GM12874 (cell line): Measurements from ENCODE around the gene PDAP1.

Experiments
- TF ChIP-seq, protein P1 (sequence below): IDR thresholded peaks from 2 replicates; pipeline ENCODE4 v1.5.1; 2011; ENCODE audit warnings: low read depth, mild to moderate bottlenecking, control low read depth, low read length, moderate library complexity; ENCODE audit not compliant: insufficient read depth

PDAP1 gene

DNA sequence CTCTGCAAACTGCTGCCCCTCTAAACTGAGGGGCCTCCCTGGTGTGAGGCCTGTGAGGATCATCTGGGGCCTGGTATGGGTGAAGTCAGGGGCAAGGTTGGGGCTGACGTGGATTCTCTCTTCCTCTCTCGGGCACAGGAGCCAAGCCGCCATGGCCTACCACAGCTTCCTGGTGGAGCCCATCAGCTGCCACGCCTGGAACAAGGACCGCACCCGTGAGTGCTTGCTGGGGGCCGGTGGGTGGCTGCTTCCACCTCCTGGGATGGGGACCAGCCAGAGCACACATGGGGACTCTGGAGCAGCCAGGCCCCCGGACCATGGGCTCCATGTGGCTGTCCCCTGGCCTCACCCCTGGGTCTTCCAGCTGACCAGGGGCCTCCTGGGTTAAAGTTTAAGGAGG, 22.8 kb downstream of the PDAP1 start:
- TF ChIP-seq, protein P1, sequence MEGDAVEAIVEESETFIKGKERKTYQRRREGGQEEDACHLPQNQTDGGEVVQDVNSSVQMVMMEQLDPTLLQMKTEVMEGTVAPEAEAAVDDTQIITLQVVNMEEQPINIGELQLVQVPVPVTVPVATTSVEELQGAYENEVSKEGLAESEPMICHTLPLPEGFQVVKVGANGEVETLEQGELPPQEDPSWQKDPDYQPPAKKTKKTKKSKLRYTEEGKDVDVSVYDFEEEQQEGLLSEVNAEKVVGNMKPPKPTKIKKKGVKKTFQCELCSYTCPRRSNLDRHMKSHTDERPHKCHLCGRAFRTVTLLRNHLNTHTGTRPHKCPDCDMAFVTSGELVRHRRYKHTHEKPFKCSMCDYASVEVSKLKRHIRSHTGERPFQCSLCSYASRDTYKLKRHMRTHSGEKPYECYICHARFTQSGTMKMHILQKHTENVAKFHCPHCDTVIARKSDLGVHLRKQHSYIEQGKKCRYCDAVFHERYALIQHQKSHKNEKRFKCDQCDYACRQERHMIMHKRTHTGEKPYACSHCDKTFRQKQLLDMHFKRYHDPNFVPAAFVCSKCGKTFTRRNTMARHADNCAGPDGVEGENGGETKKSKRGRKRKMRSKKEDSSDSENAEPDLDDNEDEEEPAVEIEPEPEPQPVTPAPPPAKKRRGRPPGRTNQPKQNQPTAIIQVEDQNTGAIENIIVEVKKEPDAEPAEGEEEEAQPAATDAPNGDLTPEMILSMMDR = no peak

DNA sequence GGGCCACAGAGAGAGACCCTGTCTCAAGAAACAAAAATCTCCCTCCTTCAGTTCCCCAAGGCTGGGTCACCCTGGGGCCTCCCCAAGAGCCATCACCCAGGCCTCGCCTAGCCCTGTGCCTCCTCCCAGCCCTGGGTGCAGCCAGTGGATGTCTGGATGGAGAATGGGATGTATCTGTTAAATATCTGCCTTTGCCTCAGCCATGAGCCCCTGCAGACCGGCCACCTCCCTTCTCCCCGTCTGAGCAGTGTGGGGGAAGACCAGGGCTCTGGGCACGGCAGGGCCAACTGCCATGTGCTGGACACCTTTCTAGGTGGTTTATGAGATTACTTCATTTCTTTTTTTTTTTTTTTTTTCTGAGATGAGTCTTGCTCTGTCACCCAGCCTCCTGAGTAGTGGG, 23.9 kb downstream of the PDAP1 start:
- TF ChIP-seq, protein P1 = no peak

DNA sequence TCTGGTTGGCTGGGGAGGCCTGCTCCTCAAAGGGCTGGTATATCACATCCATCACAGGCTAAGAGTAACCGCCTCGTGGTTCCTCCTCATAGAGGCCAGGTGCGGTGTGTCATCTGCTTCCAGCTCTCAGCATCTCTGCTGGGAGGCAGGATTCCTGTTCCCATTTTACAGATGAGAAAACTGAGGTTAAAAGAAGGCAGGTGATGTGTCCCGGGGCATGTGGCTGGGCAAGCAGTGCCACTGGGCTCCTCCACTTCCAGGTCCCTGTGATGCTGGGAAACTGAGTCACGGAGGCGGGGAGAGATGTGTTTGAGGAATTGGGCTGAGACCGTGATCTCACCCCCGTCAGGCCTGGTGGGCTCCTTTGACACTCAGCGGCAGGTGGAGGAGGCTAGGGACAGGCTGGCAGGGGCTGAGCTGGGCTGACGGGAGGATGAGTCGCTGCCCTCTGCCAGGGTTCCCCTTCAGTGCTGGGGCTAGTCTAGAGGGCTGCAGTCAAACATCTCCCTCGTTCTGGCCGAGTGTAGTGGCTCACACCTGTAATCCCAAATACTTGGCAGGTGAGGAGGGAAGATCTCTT, 24.5 kb downstream of the PDAP1 start:
- TF ChIP-seq, protein P1 = no peak

- TF ChIP-seq, protein P1 = no peak
These were observed 25.2 kb downstream of the PDAP1 start for GRCh38 chr7:99383203-99383602.

- TF ChIP-seq, protein P1 = no peak
These were observed 26.7 kb downstream of the PDAP1 start for GRCh38 chr7:99381664-99382075.

DNA sequence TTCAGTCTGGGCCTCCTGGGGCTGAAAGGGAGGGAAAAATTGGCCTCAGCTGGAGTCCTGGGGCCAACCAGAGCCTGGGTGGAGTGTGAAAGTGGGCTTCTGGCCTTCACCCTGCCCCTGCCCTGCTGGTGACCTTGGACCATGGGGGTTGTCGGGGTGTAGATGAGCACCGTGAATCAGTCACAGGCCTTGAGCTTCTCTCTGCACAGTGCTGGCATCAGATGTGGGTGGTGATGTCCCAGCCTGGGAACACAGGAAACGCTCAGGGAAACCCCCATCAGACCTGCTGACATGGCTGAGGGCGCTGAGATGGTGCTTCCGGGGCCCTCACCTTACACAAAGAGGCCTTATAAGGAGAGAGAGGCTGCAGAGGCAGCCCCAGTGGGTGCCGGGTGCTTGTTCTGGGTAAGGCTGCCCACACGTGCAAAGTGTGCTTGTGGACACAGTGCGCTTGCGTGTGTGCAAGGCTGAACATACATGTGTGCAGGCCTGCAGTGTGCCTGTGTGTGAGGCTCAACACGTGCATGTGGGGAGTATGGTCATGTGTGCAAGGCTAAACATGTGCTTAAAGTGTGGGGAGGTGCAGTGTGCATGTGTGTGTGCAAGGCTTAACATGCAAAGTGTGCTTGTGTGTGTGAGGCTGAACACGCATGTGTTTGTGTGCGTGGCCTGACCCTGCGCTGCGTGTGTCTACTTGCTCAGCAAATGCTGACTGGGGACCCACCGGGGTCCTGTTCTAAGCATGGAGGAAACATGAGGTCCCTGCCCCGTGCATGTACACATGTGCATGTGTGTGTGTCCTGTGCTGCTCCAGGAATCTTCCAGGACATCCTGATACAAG, 27.4 kb downstream of the PDAP1 start:
- TF ChIP-seq, protein P1 = no peak

GRCh38 chr7:99380032-99380822, 28.2 kb downstream of the PDAP1 start:
- TF ChIP-seq, protein P1 = no peak
